ENCODE data around the gene AGFG1. TPM values are rescaled to one million over a fixed set of nuclear protein-coding genes. Genes with fewer than 3 reads are reported as not detected.
A peak's percentile ranks its signal among the peaks of the same experiment; 100 is the strongest.

Gene AGFG1
- total RNA-seq, 1 experiment from 2014 or later: 119 TPM

- BruUV-seq (replicated peaks): no TSS peak
- Histone ChIP-seq H3K4me2 (peak overlapping the region; percentile 40), H3K9me2 (ENCODE audit: insufficient read depth) (no peaks in the 10 kb centered on the region), H3K36me3 (ENCODE audit: low read depth) (peaks cover 34% of the 10 kb centered on the region; the same call in 1 of the 2 replicates), H2AFZ (no peak overlapping the region), H3K4me3 (no peak overlapping the region), H3K4me1 (replicated peaks; ENCODE audit: insufficient read depth) (peaks cover 74% of the 10 kb centered on the region), H3K27ac (peak overlapping the region; percentile 70), H3K79me2 (ENCODE audit: low read depth) (peaks cover 100% of the 10 kb centered on the region), H4K20me1 (ENCODE audit: insufficient read depth) (peaks cover 36% of the 10 kb centered on the region), H3K9me3 (ENCODE audit: insufficient read depth, low read depth) (peaks cover 3% of the 10 kb centered on the region; the same call in 1 of the 2 replicates), H3F3A (ENCODE audit: insufficient read depth, low read depth) (peaks cover 64% of the 10 kb centered on the region), H3K27me3 (ENCODE audit: insufficient read depth, low read depth) (no peaks in the 10 kb centered on the region)
- intact Hi-C loops (cut with micrococcal nuclease; ENCODE audit: unreplicated experiment): no loop called here
- DNase-seq: peak; percentile 41 to 86
- TF ChIP-seq CTCF (conservative IDR thresholded peaks at IDR 0.05): no peak
- TF ChIP-seq EZH2 (IDR thresholded peaks at IDR 0.05; ENCODE audit: low read depth): no peak
- ChIA-PET CTCF (no interaction called here), POLR2A (ENCODE audit: unreplicated experiment) (interaction anchor here (1.0 kb wide), 1 partner anchor 37 kb away, joined by 7 read pairs; no protein-coding TSS in a partner anchor)
Measured at GRCh38 chr2:227509824-227510619, 38.1 kb downstream of the AGFG1 start.

- no peaks in the 10 kb centered on the region for H3K9me2 ChIP-seq (ENCODE audit: insufficient read depth)
- H3K36me3 ChIP-seq (ENCODE audit: low read depth): peaks cover 30% of the 10 kb centered on the region; the same call in 1 of the 2 replicates
- peak overlapping the region; percentile 70 for H3K27ac ChIP-seq
- H3K79me2 ChIP-seq (ENCODE audit: low read depth): peaks cover 100% of the 10 kb centered on the region
- CTCF ChIA-PET: no interaction called here
- no peak for TF ChIP-seq CTCF (conservative IDR thresholded peaks at IDR 0.05)
- no peak for TF ChIP-seq EZH2 (IDR thresholded peaks at IDR 0.05; ENCODE audit: low read depth)
- POLR2A ChIA-PET (ENCODE audit: unreplicated experiment): no interaction called here
- peaks cover 59% of the 10 kb centered on the region for H3F3A ChIP-seq (ENCODE audit: insufficient read depth, low read depth)
- H3K4me1 ChIP-seq (replicated peaks; ENCODE audit: insufficient read depth): peaks cover 71% of the 10 kb centered on the region
- peak overlapping the region; percentile 40 for H3K4me2 ChIP-seq
- DNase-seq: no peak
- H3K9me3 ChIP-seq (ENCODE audit: insufficient read depth, low read depth): peaks cover 3% of the 10 kb centered on the region; the same call in 1 of the 2 replicates
- BruUV-seq (replicated peaks): no TSS peak
- no peak overlapping the region for H2AFZ ChIP-seq
- intact Hi-C loops (cut with micrococcal nuclease; ENCODE audit: unreplicated experiment): no loop called here
- H3K4me3 ChIP-seq: no peak overlapping the region
- H4K20me1 ChIP-seq (ENCODE audit: insufficient read depth): peaks cover 36% of the 10 kb centered on the region
- H3K27me3 ChIP-seq (ENCODE audit: insufficient read depth, low read depth): no peaks in the 10 kb centered on the region
Measured at GRCh38 chr2:227510620-227510958, 38.6 kb downstream of the AGFG1 start.

- Histone ChIP-seq H4K20me1 (ENCODE audit: insufficient read depth) (peaks cover 41% of the 10 kb centered on the region), H3K27ac (peak overlapping the region; percentile 70), H3F3A (ENCODE audit: insufficient read depth, low read depth) (peaks cover 64% of the 10 kb centered on the region), H3K4me2 (peak overlapping the region; percentile 40), H3K9me3 (ENCODE audit: insufficient read depth, low read depth) (peaks cover 3% of the 10 kb centered on the region; the same call in 1 of the 2 replicates), H2AFZ (no peak overlapping the region), H3K9me2 (ENCODE audit: insufficient read depth) (no peaks in the 10 kb centered on the region), H3K36me3 (ENCODE audit: low read depth) (peaks cover 30% of the 10 kb centered on the region), H3K27me3 (ENCODE audit: insufficient read depth, low read depth) (no peaks in the 10 kb centered on the region), H3K4me3 (no peak overlapping the region), H3K79me2 (ENCODE audit: low read depth) (peaks cover 100% of the 10 kb centered on the region), H3K4me1 (replicated peaks; ENCODE audit: insufficient read depth) (peaks cover 66% of the 10 kb centered on the region)
- DNase-seq: no peak
- TF ChIP-seq CTCF (conservative IDR thresholded peaks at IDR 0.05): no peak
- no peak for TF ChIP-seq EZH2 (IDR thresholded peaks at IDR 0.05; ENCODE audit: low read depth)
- ChIA-PET CTCF (no interaction called here), POLR2A (ENCODE audit: unreplicated experiment) (no interaction called here)
- BruUV-seq (replicated peaks): no TSS peak
- intact Hi-C loops (cut with micrococcal nuclease; ENCODE audit: unreplicated experiment): no loop called here
Measured at GRCh38 chr2:227511239-227511930, 39.4 kb downstream of the AGFG1 start.
